T-helper 1 cell treated with Interleukin-12 subunit alpha and Interleukin-12 subunit beta and Interleukin-4 antibody, amounts not matched to agents 30 ng/mL and 1 ng/mL, for 36 hours (primary cell): ENCODE data around the gene TMEM156. TPM values are rescaled to one million over a fixed set of nuclear protein-coding genes. Genes with fewer than 3 reads are reported as not detected.
"Not testable (repeated sequence)": the region's sequence is repeated elsewhere in the genome, so short reads cannot be mapped to it uniquely, and the experiment has no call there.

Experiments used
- intact Hi-C: fragments of 100-400 bp; cut with micrococcal nuclease; formaldehyde crosslinking; loops from one replicate; pipeline ENCODE4 v1.15.1; 2024
- total RNA-seq: library from RNA; stranded (reverse); gene quantifications from 2 replicates; pipeline ENCODE4 v1.2.3, GENCODE V29; 2022

TMEM156 gene
- total RNA-seq, 1 donor from 2014 or later = 43.8 TPM

- intact Hi-C loops = loop anchor here (2.0 kb wide), 1 partner anchor 18 kb away; no protein-coding TSS in a partner anchor
These were observed 27.5 kb downstream of the TMEM156 start for GRCh38 chr4:39004758-39005157.

- intact Hi-C loops = not testable (repeated sequence)
These were observed 30.2 kb downstream of the TMEM156 start for GRCh38 chr4:39002058-39002457.

- intact Hi-C loops = no loop called here
These were observed 36.6 kb downstream of the TMEM156 start for GRCh38 chr4:38995660-38996005.

DNA sequence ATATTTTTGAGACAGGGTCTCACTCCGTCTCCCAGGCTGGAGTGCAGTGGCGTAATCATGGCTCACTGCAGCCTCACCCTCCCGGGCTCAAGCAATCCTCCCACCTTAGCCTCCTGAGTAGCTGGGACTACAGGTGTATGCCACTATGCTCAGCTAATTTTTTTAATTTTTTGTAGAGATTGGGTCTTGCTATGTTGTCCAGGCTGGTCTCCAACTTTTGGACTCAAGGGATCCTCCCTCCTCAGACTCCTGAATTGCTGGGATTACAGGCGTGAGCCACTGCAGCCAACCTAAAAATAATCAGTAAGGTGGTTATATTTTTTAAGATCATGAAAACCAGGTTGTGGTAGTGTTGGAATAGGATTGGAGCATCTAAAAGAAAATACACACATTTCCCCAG, 38.1 kb downstream of the TMEM156 start:
- intact Hi-C loops = no loop called here

GRCh38 chr4:38993683-38994082, 38.5 kb downstream of the TMEM156 start:
- intact Hi-C loops = no loop called here

DNA sequence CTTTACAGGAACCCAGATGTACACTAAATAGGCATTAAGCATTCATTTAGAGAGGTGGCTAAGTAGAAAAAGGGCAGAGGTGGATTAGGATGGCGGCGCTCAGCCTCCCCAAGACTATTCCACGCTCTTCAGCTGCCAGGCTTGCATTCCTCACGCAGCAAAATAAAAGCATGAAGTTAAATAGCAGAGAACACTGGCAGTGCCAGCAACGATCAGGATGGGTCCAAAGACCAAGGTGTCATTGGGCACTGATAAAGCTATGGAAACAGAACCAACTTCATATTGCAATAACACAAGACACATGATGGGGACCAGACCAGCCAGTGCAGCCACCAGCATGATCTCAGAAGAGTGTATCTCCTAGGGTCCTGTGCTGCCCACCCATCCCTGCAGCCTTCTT, 42.0 kb downstream of the TMEM156 start:
- intact Hi-C loops = loop anchor here (1.0 kb wide), 1 partner anchor 9 kb away; no protein-coding TSS in a partner anchor

GRCh38 chr4:38989487-38989886, 42.7 kb downstream of the TMEM156 start:
- intact Hi-C loops = loop anchor here (10.0 kb wide), 1 partner anchor 535 kb away; the partner anchor contains the start of gene UGDH

- intact Hi-C loops = loop anchor here (10.0 kb wide), 1 partner anchor 536 kb away; the partner anchor contains the start of gene UGDH
These were observed 43.9 kb downstream of the TMEM156 start for GRCh38 chr4:38988353-38988752.

GRCh38 chr4:38987491-38987890, 44.7 kb downstream of the TMEM156 start:
- intact Hi-C loops = loop anchor here (1.0 to 10.0 kb wide), 5 partner anchors 45 to 537 kb away; partner anchors contain the start of genes TMEM156 and UGDH

DNA sequence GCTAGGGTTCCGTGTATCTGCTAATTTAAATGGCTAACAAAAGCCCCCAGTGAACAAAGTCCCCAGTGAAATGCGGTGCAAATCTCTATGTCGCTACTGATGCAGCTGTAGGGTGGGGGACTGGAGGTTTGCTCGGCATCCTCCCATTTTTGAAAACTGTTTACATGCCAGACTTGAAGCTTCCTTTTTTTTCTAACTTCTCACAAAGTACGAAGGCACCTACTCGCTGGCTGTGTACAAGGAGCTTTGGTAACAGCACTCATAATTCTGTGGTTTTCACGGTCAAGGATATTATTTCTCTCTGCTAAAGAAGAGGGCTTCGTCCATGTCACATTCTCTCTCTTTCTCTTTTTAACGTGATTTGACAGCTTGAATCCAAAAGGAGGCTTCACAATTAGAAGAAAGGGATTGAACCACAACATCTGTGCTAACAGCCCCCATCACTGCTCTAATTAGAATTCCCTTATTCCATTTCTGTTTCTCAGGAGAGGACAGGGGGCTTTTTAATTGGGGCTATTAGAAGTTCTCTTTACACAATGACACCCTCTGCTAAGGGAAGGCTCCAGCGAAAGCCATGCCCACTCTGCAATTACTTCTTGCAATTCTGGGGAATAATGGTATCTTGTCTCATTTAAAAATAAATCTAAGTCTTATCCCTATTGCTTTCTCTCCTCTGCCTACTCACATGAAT, 46.7 kb downstream of the TMEM156 start:
- intact Hi-C loops = loop anchor here (1.0 to 10.0 kb wide), 4 partner anchors 28 to 539 kb away; partner anchors contain the start of gene UGDH

DNA sequence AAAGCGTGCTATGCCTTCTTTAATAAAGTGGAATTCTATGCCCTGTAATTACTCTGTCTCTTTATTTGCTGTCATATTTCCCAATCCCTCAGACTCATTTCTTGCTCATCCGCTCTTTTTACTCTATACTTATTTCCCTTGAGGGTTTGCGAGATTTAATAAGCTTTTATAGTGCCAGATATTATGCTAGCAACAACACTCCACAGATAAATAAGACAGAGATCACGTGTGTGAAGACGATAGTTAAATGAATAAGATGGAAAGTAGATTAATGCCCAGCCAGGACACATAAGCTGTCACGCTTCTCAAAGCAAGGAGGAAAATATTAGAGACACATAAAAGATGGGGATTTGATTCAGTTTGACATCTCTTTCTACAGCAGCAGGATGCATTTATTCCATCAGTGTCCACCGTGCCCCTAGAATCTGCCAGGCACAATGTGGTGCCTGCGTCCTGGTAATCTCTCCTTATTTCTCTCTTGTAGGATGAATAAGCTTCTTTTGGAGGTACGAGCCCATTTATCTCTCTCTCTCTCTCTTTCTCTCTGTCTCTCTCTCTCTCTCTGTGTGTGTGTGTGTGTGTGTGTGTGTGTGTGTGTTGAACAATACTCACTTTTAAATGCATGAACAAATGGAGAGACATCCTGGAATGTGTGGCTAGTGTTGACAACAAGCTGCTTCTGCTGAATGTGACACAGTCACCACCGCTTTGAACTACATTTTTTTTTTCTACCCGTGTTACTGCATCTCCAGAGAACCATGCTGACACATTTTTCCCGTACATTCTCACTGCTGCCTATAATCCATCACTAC, 48.2 kb downstream of the TMEM156 start:
- intact Hi-C loops = loop anchor here (10.0 kb wide), 1 partner anchor 541 kb away; the partner anchor contains the start of gene UGDH

GRCh38 chr4:38983291-38983690, 48.9 kb downstream of the TMEM156 start:
- intact Hi-C loops = loop anchor here (10.0 kb wide), 1 partner anchor 542 kb away; the partner anchor contains the start of gene UGDH

DNA sequence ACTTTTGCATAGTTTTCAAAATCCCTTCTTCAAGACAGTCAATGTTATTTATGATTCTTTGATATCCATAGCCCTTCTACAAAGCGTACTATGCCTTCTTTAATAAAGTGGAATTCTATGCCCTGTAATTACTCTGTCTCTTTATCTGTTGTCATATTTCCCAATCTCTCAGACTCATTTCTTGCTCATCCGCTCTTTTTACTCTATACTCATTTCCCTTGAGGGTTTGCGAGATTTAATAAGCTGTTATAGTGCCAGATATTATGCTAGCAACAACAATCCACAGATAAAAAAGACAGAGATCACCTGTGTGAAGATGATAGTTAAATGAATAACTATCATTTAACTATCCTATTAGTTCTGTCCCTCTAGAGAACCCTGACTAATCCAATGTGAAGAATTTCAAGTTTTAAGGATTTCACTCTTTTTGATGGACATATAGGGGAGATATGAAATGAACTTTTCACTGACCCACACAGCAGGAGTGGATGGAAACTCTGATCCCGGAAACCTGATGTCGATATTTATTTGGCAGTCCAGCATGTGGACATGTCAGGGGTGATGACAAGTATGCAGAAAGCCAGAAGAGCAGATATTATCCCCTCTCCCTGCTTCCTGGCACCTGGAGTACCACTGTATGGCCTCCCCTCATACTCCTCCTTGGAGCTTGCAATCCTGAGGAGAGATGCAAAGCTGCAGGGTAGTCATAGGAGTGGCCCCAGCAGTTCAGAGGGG, 49.7 kb downstream of the TMEM156 start:
- intact Hi-C loops = loop anchor here (10.0 kb wide), 1 partner anchor 542 kb away; the partner anchor contains the start of gene UGDH

DNA sequence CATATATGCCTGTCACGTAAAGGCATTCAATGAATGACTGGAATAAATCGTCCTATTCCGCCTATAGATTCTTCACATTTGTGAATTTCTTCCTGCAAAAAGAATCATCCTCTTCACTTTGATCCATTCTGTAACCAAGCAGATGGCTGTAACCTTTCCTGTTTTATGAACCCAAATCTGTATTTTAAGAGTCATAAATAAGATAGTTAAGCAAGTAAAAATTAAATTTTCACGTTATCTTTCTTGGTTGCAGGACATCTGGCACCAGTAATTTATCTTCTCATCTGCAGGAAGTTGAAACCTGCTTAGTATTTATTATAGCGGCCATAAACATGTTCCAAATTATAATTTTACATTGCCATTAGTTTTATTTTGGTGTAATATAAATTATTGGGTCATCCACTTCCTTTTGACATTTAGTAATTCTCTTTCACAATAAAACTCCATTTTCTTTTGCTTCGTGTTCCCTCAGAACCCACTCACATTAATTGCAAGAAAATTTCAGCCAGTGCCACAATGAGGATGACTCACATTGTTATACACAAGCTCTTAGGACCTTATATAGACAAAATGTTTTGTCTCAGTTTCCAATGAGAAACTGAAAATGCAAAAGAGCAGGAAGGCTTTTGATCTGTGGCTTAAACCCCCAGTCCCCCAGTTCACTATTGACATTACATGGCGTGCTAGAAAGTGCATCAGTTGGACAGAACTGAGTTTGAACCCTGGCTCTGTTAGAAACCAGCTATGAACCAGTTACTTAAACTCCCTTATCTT, 51.1 kb downstream of the TMEM156 start:
- intact Hi-C loops = loop anchor here (1.0 to 10.0 kb wide), 5 partner anchors 9 to 544 kb away; partner anchors contain the start of gene UGDH

DNA sequence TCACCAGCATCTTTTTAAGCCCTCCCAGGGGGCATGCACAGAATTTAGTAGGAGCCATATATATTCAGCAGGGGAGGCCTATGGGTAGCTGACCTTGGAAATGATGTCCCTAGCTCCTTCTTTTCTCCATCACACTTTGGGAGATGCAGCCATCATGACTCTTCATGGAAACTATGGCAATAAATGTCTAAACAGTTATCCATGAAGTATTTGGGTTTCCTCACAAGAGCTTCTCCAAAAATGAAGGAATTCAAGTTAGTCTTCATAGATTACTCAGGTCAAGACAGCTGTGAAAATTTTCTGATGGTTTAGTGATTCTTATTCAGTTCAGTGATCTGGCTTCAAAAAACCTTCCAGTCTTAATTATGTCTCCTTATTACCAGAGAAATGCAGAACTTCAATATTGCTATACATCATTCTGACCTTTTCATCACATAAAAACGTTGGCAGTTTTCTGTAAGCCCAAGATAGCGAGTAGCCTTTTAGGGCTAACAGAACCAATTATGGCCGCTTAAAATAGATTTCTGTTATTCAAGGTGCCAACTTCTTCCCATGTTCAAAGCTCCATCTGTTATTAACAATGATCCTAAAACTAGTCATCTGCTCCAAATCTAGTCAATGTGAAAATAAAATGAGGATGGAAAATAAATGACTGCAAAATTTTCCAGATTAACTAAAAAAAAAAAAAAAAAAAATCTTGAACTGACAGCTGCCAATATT, 52.5 kb downstream of the TMEM156 start:
- intact Hi-C loops = loop anchor here (2.0 to 10.0 kb wide), 3 partner anchors 31 to 545 kb away; partner anchors contain the start of gene UGDH

DNA sequence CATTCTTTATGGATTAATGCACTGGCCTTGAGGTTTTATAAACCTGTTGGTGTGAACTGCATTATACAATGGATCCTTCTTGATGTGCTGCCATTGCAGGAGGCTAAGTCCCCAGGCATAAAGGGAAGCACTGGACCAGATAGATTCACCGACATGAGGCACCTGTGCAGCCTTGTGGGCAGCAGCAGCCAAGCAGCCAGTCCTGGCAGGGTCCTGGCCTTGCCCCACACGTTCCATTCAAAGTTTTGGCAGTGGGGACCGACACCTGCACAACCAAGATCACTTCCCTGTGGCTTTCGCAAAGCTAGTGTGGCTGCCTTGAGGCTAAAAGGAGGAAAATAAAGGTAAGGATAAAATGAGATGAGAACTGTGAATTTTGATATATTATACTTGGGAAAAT, 53.1 kb downstream of the TMEM156 start:
- intact Hi-C loops = no loop called here

- intact Hi-C loops = no loop called here
These were observed 55.9 kb downstream of the TMEM156 start for GRCh38 chr4:38976308-38976707.

DNA sequence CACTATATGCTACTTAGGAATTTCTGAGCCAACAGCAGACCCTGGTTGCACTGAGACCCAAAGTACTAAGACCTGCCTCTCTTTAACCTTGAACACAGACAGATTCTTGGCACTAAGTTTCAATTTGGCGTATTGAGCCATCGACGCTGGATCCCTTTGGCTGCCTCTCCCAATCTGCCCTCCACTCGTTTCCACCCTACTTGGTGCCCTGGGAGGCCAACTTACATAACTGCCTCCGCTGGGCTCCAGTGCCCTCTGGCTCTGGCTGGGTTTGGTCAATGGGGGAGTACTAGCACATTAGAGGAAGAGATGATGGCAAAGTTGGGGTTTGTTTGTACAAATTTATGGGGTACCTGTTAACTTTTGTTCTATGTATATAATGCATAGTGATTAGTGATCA, 63.5 kb downstream of the TMEM156 start:
- intact Hi-C loops = no loop called here

DNA sequence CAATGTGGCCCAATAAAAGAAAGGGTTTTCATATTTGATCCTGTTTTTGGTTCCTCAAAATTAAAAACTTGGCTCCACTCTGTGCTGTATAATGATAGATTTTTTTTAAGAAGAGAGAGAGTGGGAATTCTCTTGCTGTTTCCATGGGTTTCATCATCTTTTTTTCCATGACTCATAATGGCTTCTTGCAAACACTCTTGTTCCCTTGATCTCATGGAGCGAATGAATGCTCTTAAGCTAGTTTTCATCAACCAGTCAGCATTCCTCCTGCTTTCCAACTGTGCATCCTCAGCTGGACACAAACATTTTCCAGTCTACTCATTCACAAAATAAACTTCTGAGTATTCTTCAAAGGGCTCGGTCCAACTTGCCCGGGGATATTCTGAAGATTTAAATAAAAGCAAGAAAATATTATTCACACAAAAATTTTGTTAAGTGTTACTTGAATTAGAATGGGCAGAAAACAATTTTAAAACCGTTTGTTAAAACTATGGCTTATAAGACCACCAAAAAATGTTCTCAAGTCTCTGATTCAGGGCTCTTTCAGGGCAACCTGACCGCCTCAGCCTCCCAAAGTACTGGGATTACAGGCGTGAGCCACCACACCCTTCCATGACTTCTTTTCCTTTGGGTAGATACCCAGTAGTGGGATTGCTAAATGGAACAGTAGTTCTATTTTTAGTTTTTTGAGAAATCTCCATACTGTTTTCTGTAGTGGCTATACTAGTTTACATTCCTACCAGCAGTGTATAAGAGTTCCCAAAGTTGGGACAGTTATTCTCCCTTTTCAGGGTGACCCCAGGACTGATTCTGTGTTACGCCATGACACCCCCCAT, 64.7 kb downstream of the TMEM156 start:
- intact Hi-C loops = no loop called here
